ENCODE results near the gene CPN2. TPM values are rescaled to one million over a fixed set of nuclear protein-coding genes. Genes with fewer than 3 reads are reported as not detected.

Gene CPN2
- total RNA-seq, 1 experiment from 2014 or later, result not detected

GRCh38 chr3:194364314-194364651, 13.2 kb upstream of the CPN2 start:
- Histone ChIP-seq H3K27ac (ENCODE audit: insufficient read length, low read depth, low read length) (no peak overlapping the region), H3K4ac (ENCODE audit: low read depth, low read length) (no peak overlapping the region), H3K14ac (ENCODE audit: insufficient read depth, low read length) (no peak overlapping the region), H3K79me2 (ENCODE audit: insufficient read depth, low read length) (no peaks in the 10 kb centered on the region), H4K8ac (replicated peaks; ENCODE audit: insufficient read length, low read depth, low read length) (no peak overlapping the region), H2BK20ac (ENCODE audit: low read depth, low read length, poor library complexity, severe bottlenecking) (no peak overlapping the region), H2BK120ac (ENCODE audit: low read depth, low read length, poor library complexity, severe bottlenecking) (no peak overlapping the region), H3K27me3 (ENCODE audit: insufficient read depth, low read length) (no peaks in the 10 kb centered on the region; the same call in 1 of the 2 replicates), H4K20me1 (ENCODE audit: control insufficient read depth, insufficient read depth, insufficient read length) (no peaks in the 10 kb centered on the region), H2BK12ac (ENCODE audit: insufficient read length, low read depth, low read length) (no peak overlapping the region), H3K79me1 (ENCODE audit: insufficient read depth, low read depth, low read length, poor library complexity, severe bottlenecking) (no peaks in the 10 kb centered on the region), H3K4me2 (ENCODE audit: insufficient read depth, insufficient read length, low read length) (no peak overlapping the region), H2AFZ (ENCODE audit: low read length) (no peak overlapping the region), H3K9ac (ENCODE audit: extremely low read depth, insufficient read length, low read length) (no peak overlapping the region), H4K5ac (ENCODE audit: insufficient read length, low read depth, low read length) (no peak overlapping the region), H3K4me1 (ENCODE audit: insufficient read depth, low read length) (no peaks in the 10 kb centered on the region), H3T11ph (ENCODE audit: low read length) (no peak overlapping the region), H4K91ac (ENCODE audit: insufficient read length, low read depth, low read length) (no peak overlapping the region), H2BK15ac (ENCODE audit: low read depth, low read length) (no peak overlapping the region), H3K9me3 (ENCODE audit: control insufficient read depth, low read depth, low read length) (no peaks in the 10 kb centered on the region), H3K23ac (ENCODE audit: insufficient read length, low read depth, low read length) (no peak overlapping the region), H3K23me2 (ENCODE audit: insufficient read length, low read depth, low read length, poor library complexity, severe bottlenecking) (no peaks in the 10 kb centered on the region), H2AK5ac (ENCODE audit: insufficient read length, low read length) (no peak overlapping the region), H2BK5ac (ENCODE audit: insufficient read length, low read length) (no peak overlapping the region), H3K18ac (ENCODE audit: insufficient read length, low read depth, low read length) (no peak overlapping the region), H3K56ac (ENCODE audit: insufficient read length, low read depth, low read length) (no peak overlapping the region)
- TF ChIP-seq CTCF (conservative IDR thresholded peaks at IDR 0.05), result no peak
- no CpG with 5 or more reads among the region's 3 CpGs for WGBS (ENCODE audit: extremely low coverage, insufficient read length, low lambda C conversion rate)
- DNase-seq, result no peak
- Mint-ChIP-seq H3K36me3 (ENCODE audit: insufficient read depth in 1 of 3, low read depth in 3 of 3) (no peaks in the 10 kb centered on the region), H3K9me3 (no peaks in the 10 kb centered on the region), H3K27me3 (ENCODE audit: low read depth) (peaks cover 24% of the 10 kb centered on the region), H3K4me3 (no peak overlapping the region), H3K4me1 (peaks cover 9 to 17% of the 10 kb centered on the region in 2 experiments), H3K27ac (no peak overlapping the region)

Data from H9 (cell line).